MCF 10A (cell line): ENCODE measurements around the gene CPNE6. TPM values are rescaled to one million over a fixed set of nuclear protein-coding genes. Genes with fewer than 3 reads are reported as not detected.

Experiments
- BruUV-seq: library from RNA; stranded (reverse); fragments of 400-500 nt; replicated peaks from 2 replicates; lab custom pipeline; 2021; lab: Mats Ljungman, UMichigan
- CTCF ChIA-PET: fragments of 300-600 bp; sonication (Branson Sonifier 250); formaldehyde crosslinking; extraction: SDS; loops from one replicate; lab custom pipeline; 2021; ENCODE audit warnings: antibody characterized with exemption, inconsistent platforms; lab: Yijun Ruan, JAX
- POLR2A ChIA-PET: fragments of 300-600, 350-650 bp; sonication (Branson Sonifier 250); formaldehyde crosslinking; extraction: SDS; loops from one replicate; lab custom pipeline; 2020; ENCODE audit warnings: antibody characterized with exemption, inconsistent platforms; lab: Yijun Ruan, JAX
- DNase-seq: peaks from one replicate; pipeline ENCODE4 v3.0.0-alpha.2; 2018; ENCODE audit not compliant: unreplicated experiment
- H3K27ac Mint-ChIP-seq: one replicate; pipeline ENCODE4 v1.8.0; 2022; ENCODE audit warnings: mild to moderate bottlenecking, low read depth, mixed read lengths; ENCODE audit not compliant: unreplicated experiment
- H3K27me3 Mint-ChIP-seq: one replicate; pipeline ENCODE4 v1.8.0; 2022; ENCODE audit warnings: mixed read lengths; ENCODE audit not compliant: insufficient read depth, unreplicated experiment
- H3K36me3 Mint-ChIP-seq: one replicate; pipeline ENCODE4 v1.8.0; 2022; ENCODE audit warnings: mild to moderate bottlenecking, moderate library complexity, mixed read lengths; ENCODE audit not compliant: insufficient read depth, unreplicated experiment
- H3K4me1 Mint-ChIP-seq: one replicate; pipeline ENCODE4 v1.8.0; 2022; ENCODE audit warnings: mixed read lengths; ENCODE audit not compliant: insufficient read depth, unreplicated experiment
- H3K4me3 Mint-ChIP-seq: one replicate; pipeline ENCODE4 v1.8.0; 2022; ENCODE audit warnings: mild to moderate bottlenecking, moderate library complexity, mixed read lengths; ENCODE audit not compliant: unreplicated experiment
- H3K9me3 Mint-ChIP-seq: one replicate; pipeline ENCODE4 v1.8.0; 2022; ENCODE audit warnings: mixed read lengths; ENCODE audit not compliant: unreplicated experiment
- intact Hi-C: fragments of 100-400 bp; cut with micrococcal nuclease; formaldehyde crosslinking; loops from 2 replicates; pipeline ENCODE4 v1.14.1; 2022
- total RNA-seq: library from RNA; stranded (reverse); gene quantifications from 2 replicates; pipeline ENCODE4 v1.2.3, GENCODE V29; 2022
- TF ChIP-seq, protein P1 (sequence below): fragments of 200-600 bp; IDR thresholded peaks from one replicate; pipeline ENCODE4 v1.8.0; 2022; ENCODE audit warnings: antibody characterized with exemption, mild to moderate bottlenecking; ENCODE audit not compliant: unreplicated experiment

Gene CPNE6
- total RNA-seq, 1 experiment from 2014 or later = not detected

DNA sequence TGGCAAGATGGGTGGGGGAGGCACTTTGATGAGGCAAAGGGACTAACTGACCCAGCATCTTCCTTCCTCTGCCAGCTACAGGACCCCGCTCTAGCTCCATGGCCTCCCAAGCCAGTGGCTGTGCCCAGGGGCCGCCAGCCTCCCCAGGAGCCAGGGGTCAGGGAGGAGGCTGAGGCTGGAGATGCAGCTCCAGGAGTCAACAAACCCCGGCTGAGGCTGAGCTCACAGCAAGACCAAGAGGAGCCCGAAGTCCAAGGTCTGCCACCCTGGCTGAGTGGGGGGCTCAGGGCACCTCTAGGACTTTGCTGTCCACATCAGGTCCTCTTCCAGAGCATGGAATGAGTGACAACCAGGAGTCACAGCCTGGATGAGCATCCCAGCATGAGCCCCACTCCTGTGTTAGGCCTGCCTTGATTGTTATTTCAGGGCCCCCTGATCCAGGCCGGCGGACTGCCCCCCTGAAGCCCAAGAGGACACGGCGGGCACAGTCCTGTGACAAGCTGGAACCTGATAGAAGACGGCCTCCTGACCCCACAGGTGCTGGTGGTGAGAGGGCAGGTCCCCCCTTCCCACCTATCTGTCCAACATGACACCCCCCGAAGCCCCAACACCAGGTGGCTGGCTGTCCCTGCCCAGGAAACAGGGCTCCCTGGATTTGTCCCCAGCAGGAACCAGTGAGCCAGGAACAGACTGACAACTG is 2.5 kb upstream of the CPNE6 start:
- Mint-ChIP-seq H3K9me3 (no peaks in the 10 kb centered on the region), H3K4me3 (no peak overlapping the region), H3K4me1 (no peaks in the 10 kb centered on the region), H3K36me3 (no peaks in the 10 kb centered on the region), H3K27me3 (peaks cover 61% of the 10 kb centered on the region), H3K27ac (no peak overlapping the region)
- no peak for DNase-seq
- ChIA-PET POLR2A (no interaction called here), CTCF (interaction anchor here (0.6 to 1.2 kb wide), 4 partner anchors 11 to 54 kb away, joined by 3 to 4 read pairs (median 3); no protein-coding TSS in a partner anchor)
- intact Hi-C loops = no loop called here
- TF ChIP-seq, protein P1, sequence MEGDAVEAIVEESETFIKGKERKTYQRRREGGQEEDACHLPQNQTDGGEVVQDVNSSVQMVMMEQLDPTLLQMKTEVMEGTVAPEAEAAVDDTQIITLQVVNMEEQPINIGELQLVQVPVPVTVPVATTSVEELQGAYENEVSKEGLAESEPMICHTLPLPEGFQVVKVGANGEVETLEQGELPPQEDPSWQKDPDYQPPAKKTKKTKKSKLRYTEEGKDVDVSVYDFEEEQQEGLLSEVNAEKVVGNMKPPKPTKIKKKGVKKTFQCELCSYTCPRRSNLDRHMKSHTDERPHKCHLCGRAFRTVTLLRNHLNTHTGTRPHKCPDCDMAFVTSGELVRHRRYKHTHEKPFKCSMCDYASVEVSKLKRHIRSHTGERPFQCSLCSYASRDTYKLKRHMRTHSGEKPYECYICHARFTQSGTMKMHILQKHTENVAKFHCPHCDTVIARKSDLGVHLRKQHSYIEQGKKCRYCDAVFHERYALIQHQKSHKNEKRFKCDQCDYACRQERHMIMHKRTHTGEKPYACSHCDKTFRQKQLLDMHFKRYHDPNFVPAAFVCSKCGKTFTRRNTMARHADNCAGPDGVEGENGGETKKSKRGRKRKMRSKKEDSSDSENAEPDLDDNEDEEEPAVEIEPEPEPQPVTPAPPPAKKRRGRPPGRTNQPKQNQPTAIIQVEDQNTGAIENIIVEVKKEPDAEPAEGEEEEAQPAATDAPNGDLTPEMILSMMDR = no peak
- no TSS peak for BruUV-seq

DNA sequence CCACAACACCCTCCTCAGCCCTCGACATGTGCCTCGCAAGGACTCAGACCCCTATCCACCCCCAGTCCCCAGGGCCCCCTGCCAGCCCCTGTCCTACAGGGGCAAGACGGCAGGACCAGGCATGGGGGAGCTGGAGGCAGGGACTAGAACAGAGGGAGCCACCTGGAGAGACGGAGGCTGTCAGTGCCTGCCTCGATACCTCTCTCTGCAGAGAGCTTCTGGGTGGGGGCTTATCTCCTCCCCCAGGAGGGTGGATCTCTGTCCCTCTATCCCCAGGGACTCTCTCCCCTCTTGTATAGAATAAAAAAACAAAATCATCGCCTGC is 2.0 kb upstream of the CPNE6 start:
- H3K4me1 Mint-ChIP-seq = no peaks in the 10 kb centered on the region
- intact Hi-C loops = no loop called here
- TF ChIP-seq, protein P1 = no peak
- H3K9me3 Mint-ChIP-seq = no peaks in the 10 kb centered on the region
- ChIA-PET POLR2A (no interaction called here), CTCF (interaction anchor here (0.6 to 1.0 kb wide), 3 partner anchors 13 to 55 kb away, joined by 3 to 6 read pairs (median 3); no protein-coding TSS in a partner anchor)
- no TSS peak for BruUV-seq
- no peak overlapping the region for H3K27ac Mint-ChIP-seq
- H3K4me3 Mint-ChIP-seq = no peak overlapping the region
- no peaks in the 10 kb centered on the region for H3K36me3 Mint-ChIP-seq
- peaks cover 61% of the 10 kb centered on the region for H3K27me3 Mint-ChIP-seq
- DNase-seq = no peak

DNA sequence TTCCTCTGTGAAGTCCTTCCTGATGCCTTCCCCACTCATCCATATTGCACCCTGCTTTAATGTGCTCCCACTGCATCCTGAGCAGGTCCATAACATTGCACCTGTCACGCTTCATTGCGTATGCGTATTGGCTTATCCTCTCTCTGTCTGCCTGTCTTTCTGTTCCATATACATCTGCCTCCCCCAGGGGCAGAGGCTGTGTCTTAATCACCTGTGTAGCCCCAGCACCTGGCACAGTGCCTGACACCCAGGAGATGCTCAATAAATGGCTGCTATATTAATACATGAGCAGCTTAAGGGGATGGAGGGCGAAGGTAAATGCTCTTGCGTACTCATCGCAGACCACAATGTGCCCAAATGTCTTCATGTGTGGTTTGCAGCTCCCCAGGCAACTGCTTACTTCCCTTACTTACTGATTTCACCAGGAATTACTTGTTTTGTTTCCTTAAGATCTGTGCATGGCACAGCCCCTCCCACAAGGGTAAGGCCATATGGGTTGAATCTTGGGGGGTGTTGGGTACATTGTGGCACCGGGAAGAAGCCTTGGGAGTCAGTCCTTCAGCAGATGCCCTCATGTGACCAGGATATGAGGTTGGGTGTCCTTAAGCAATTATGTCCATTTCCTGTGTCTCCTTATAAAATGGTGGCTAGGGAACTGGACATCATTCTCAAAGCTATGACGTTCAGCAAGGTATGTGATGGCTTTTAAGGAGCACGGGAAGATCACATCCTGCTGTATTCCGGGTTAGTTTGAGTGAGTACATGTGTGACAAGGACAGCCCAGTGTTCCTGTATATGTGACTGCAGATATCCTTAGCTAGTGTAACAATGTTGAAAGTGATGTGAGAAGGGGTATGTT is 848 bp upstream of the CPNE6 start:
- POLR2A ChIA-PET = no interaction called here
- Mint-ChIP-seq H3K27ac (no peak overlapping the region), H3K36me3 (no peaks in the 10 kb centered on the region), H3K4me1 (no peaks in the 10 kb centered on the region), H3K4me3 (no peak overlapping the region), H3K9me3 (no peaks in the 10 kb centered on the region), H3K27me3 (peaks cover 61% of the 10 kb centered on the region)
- no peak for DNase-seq
- CTCF ChIA-PET = interaction anchor here (1.0 to 1.5 kb wide), 4 partner anchors 14 to 56 kb away, joined by 3 to 6 read pairs (median 4); no protein-coding TSS in a partner anchor
- intact Hi-C loops = no loop called here
- TF ChIP-seq, protein P1 = no peak
- BruUV-seq = no TSS peak

DNA sequence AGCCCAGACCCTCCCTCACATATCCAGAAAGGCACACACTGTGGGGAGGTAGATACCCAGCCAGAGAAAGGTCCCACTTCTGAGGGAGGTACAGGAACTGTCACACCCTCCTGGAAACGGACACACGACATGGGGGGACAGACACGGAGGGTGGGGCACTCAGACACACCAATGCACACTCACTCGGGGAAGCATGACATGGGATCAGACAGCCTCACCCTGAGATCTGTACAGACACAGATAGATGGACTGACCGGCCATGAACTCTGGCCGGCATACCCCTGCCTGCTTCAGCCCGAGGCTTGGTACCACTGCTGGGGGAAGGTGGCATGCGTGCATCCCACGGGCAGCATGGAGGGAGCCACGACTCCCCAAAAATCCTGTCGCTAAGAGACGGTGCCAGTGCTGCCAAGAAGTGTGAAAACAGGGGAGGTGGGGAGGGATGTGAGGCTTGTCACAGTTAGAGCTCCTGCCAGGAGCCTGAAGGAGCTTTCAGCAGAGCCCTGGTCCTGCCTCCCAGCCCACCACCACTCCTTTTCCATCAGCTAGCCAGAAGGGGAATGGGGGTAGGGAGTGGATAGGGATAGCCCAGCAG is 571 bp downstream of the CPNE6 start:
- Mint-ChIP-seq H3K9me3 (no peaks in the 10 kb centered on the region), H3K27me3 (peaks cover 61% of the 10 kb centered on the region), H3K4me3 (no peak overlapping the region), H3K4me1 (no peaks in the 10 kb centered on the region), H3K36me3 (no peaks in the 10 kb centered on the region), H3K27ac (no peak overlapping the region)
- TF ChIP-seq, protein P1 = no peak
- no peak for DNase-seq
- CTCF ChIA-PET = interaction anchor here (0.6 to 1.8 kb wide), 3 partner anchors 15 to 37 kb away, joined by 3 to 5 read pairs (median 5); partner anchors contain the start of gene PCK2
- BruUV-seq = no TSS peak
- POLR2A ChIA-PET = interaction anchor here (0.7 kb wide), 1 partner anchor 117 kb away, joined by 3 read pairs; the partner anchor contains the start of gene IPO4
- intact Hi-C loops = no loop called here
